DLD1 (cell line): ENCODE results near the gene DDX4.

Source experiments
- in situ Hi-C: cut with HindIII; loops from 2 replicates; pipeline ENCODE4 v1.10.0; 2017; ENCODE audit warnings: low sequenced_read_pairs

Gene DDX4

GRCh38 chr5:55820488-55820887 is 82.6 kb downstream of the DDX4 start:
- in situ Hi-C loops, result no loop called here

DNA sequence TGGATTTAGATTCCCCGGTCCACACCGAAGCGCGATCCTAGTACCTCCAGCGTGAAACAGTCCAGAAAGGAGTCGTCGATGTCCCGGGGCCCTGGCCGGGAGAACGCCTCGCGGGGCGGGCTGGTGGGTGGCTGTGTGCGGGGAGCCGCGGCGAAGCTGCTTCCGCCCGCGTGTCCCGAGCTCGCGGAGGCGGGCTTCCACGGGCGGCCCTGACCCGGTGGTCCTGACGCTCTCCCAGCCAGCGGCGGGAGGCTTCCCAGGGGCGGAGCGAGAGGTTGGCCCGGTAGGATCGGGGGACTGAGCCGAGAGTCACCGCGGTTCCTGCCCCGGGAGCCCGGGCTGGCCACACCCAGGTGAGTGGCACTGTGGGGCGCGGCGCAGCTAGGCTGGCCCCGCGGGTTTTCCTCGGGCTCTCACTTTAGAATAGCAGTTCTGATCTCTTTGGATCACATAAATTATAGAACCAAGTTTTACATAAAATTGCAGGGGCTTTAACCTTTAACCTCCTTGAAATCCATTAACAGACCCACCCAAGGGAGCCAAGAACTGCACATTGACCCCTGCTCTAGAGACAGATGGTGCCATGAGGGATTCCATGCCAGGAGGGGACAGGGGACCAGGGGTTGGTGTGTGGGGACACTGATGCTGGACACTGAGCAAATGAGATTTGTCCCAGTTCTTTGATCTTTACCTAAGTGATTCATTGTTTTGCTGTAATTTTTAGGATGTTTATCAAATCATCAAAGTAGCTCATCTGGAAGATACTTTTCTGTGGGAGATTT is 84.1 kb downstream of the DDX4 start:
- in situ Hi-C loops, result no loop called here

DNA sequence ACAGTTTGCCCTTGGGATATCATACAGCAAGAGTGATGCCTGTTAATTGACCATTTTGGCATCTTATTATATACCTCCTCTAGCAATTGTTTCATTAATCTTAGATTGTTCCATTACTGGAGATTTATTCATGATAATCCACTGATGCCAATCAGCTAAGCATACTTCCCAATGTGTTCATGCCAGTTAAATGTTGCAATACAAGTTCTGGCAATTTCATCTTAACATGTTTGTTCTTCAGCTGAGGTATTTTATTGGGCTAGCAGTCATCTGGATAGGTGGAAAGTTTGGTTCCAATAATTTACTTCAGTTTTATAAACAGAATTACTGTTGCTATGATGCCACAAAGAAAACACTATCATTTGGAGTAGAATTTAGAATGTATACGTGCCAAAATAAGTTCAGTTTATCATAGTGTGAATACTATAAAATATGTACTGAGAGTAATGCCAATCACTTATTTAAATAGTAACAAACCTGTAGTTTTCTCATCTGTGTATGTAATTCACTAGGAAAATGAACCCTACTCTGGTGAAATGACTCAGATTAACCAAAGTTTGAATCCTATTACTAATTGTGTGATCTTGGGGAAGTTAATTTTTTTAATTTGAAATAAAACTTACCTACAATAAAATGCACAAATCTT is 85.4 kb downstream of the DDX4 start:
- in situ Hi-C loops, result no loop called here

DNA sequence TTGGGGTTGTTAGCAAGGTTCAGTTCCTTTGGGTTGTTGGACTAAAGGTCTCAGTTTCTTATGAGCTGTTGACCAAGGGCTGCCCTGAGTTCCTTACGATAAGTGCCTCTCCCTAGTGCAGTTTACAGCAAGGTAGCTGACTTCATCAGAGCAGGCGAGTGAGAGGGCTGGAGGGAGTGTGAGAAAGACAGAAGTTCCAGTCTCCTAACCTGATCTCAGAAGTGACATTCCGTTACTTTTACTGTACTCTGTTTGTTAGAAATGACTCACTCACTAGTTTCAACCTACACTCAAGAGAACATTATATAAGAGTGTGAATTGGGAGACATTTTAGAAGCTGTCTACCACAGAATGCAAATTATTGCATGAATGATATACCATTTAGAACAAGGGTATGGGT is 92.1 kb downstream of the DDX4 start:
- in situ Hi-C loops, result no loop called here

DNA sequence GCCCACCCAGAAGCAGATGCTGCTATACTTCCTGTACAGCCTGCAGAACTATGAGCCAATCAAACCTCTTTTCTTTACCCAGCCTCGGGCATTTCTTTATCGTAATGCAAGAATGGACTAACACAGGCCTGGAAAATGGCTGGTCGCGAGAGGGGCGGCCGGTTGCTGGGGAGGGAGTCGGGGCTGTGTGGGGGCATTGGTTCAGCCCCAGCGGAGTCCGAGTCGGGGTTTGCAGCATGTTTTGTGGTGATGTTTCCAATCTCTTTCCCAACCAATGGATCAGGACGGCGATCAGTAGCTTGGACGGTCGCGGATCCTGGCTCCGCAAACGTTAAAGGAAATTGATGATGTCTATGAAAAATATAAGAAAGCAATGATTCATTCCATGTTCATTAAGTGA is 94.6 kb downstream of the DDX4 start:
- in situ Hi-C loops, result no loop called here

GRCh38 chr5:55836191-55836590 is 98.3 kb downstream of the DDX4 start:
- in situ Hi-C loops, result no loop called here

DNA sequence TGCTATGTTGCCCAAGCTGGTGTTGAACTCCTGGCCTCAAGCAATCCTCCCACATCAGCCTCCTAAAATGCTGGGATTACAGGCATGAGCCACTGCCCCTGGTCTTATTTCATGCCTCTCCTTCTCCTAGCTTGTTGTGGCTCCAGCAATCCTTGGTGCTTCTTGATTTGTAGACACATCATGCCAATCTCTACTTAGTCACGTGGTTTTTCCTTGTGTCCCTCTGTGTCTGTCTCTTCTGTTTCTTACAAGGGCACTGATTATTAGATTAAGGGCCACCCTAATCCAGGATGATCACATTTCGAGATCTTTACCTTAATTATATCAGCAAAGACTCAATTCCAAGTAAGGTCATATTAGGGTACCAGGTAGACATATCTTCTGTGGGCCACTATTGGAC is 104.1 kb downstream of the DDX4 start:
- in situ Hi-C loops, result no loop called here

DNA sequence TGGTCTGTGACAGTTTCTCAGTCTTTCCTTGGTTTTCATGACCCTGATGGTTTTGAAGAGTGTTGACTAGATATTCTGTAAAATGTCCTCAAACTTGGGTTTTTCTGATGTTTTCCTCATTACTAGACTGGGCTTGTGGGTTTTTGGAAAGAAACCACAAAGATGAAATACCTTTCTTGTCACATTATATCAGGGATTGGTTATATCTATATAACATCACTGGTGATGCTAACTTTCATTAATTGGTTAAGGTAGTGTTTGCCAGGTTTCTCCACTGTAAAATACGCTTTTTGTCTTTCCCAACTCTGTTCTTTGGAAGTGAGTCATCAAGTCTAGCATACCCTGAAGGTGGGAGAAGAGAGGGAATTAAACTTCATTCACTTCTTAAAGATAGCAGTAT is 110.0 kb downstream of the DDX4 start:
- in situ Hi-C loops, result no loop called here

- in situ Hi-C loops, result no loop called here
These were observed 110.9 kb downstream of the DDX4 start for GRCh38 chr5:55848783-55849182.

GRCh38 chr5:55850839-55851674 is 113.2 kb downstream of the DDX4 start, which contains the start of gene IL31RA:
Gene IL31RA, plus strand, starts transcription at chr5:55851357. Its CDS starts 214 bp downstream, at chr5:55851571.
- in situ Hi-C loops, result no loop called here

- in situ Hi-C loops, result no loop called here
These were observed 113.8 kb downstream of the DDX4 start for GRCh38 chr5:55851675-55851979.

DNA sequence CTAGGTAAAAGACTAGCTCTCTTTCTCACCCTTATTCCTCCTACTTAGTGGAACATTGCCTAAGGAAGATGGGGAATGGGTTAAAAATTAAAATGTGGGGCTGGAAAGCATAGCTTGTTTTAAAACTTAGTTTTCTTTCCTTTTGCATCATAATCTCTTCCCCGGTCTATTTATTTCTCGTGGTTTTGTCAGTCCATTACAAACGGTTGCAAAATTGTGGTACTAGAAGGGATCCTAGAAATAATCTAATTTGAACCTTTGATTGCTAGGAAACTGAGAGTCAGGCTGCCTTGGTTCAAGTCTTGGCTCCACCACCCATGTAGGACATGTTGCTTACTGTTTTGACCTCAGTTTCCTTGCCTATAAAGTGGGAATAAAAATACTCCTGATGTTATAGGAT is 114.6 kb downstream of the DDX4 start:
- in situ Hi-C loops, result no loop called here

GRCh38 chr5:55853041-55853670 is 115.3 kb downstream of the DDX4 start:
- in situ Hi-C loops, result no loop called here

DNA sequence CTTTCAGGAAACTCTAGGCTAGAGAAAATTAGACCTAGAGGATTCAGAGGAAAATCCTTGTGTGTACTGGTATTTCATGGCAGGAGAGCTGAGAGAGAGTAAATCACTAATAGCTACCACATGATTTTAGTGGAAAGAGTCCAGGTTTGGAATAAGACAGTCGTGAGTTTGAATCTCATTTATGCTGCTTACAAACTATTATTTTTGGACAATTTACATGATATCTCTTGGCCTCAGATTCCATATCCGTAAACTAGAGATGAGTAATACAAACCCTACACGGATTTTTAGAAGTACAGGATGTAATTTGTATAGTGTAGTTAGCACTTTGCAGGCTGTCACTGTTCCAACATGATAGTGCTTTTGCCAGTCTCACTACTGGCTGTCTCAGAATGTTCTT is 116.0 kb downstream of the DDX4 start:
- in situ Hi-C loops, result no loop called here

- in situ Hi-C loops, result no loop called here
These were observed 117.6 kb downstream of the DDX4 start for GRCh38 chr5:55855509-55855908.

DNA sequence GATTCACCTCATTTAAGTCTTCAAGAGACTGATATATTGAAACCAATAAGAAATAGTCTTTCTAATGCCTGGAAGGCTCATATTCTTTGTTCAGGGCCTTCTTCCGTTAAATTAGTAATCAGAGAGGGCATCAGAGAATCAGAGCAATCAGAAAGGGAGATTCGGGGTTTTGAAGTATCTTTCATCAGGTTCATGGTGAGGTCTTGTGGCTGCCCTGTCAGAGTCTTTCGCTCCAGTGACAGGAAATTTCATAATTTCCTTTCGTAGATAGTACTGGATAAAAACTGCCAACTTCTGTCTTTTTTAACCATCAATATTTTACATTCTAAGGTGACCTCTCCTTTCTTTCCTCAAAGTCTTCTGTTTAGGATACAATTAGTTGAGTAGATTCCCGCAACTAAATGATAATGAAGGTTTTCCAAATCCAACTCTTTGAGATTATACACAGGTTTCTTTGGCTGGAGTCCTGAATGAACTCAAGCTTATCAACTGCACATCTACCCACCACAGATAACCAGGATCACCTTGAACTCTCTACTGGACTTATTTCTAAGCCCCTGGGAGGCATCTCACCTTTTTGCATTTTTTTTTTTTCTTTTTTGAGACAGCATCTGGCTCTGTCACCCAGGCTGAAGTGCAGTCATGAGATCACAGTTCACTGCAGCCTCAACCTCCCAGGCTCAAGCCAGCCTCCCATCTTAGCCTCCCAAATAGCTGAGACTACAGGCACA is 118.8 kb downstream of the DDX4 start:
- in situ Hi-C loops, result no loop called here

DNA sequence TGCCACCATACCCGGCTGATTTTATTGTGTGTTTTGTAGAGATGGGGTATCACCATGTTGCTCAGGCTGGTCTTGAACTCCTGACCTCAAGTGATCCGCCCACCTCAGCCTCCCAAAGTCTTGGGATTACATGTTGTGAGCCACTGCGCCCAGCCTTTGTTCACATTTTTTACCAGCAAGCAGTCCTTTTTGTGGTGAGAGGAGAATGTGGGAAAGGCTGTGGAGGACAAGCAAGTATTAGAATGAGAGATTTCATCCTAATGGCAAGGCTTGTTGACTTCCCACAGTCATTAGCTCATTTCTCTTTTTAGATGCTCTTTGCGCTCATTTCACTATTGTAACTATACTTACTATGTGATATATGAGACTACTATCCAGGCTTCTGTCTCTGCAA is 119.4 kb downstream of the DDX4 start:
- in situ Hi-C loops, result no loop called here

- in situ Hi-C loops, result no loop called here
These were observed 120.2 kb downstream of the DDX4 start for GRCh38 chr5:55858104-55858503.

GRCh38 chr5:55860288-55860687 is 122.4 kb downstream of the DDX4 start:
- in situ Hi-C loops, result no loop called here

GRCh38 chr5:55860709-55861108 is 122.8 kb downstream of the DDX4 start:
- in situ Hi-C loops, result no loop called here
